ENCODE measurements around the gene ZNF653. TPM values are rescaled to one million over a fixed set of nuclear protein-coding genes. Genes with fewer than 3 reads are reported as not detected.
A peak's percentile ranks its signal among the peaks of the same experiment; 100 is the strongest.

ZNF653 gene
- total and polyA plus RNA-seq, 9 of the 15 experiments (the other 6 are each of a cell fraction or from before 2014, with no cell fraction given) = 1.6 to 8.0 (median 4.2) TPM; not detected in 2

DNA sequence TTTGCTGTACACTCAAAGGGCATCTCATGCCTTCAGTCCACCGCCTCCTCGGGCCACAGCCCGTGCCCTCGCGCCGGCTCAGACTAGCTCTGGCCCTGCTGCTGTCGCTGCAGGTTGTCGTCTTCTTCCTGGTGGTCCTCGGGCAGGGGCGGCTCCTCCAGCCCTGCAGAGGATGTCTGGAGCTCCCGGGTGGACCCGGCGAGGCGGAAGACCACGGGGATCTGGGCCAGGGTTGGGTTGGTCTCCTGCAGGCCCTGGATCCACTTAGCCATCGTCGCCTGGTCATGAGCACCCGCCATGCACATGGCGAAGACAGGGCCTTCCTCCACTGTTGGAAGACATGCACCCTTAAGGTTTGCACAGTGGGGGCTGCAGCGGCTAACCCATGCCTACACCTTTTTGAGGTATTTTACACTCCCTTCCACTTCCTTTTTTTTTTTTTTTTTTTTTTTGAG lies 489 bp upstream of the ZNF653 start (continued):
- peak; percentile 45; the same call in 1 of the 2 replicates for TF ChIP-seq ERF (CRISPR knock-in tag; IDR thresholded peaks at IDR 0.05)
- no peak for TF ChIP-seq ZBED1 (IDR thresholded peaks at IDR 0.05)
- TF ChIP-seq, protein P1, sequence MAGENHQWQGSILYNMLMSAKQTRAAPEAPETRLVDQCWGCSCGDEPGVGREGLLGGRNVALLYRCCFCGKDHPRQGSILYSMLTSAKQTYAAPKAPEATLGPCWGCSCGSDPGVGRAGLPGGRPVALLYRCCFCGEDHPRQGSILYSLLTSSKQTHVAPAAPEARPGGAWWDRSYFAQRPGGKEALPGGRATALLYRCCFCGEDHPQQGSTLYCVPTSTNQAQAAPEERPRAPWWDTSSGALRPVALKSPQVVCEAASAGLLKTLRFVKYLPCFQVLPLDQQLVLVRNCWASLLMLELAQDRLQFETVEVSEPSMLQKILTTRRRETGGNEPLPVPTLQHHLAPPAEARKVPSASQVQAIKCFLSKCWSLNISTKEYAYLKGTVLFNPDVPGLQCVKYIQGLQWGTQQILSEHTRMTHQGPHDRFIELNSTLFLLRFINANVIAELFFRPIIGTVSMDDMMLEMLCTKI (IDR thresholded peaks at IDR 0.05; ENCODE audit: partially characterized antibody) = no peak
- TF ChIP-seq ZNF589 (CRISPR knock-in tag; IDR thresholded peaks at IDR 0.05; ENCODE audit: low read depth) = no peak
- no peak for TF ChIP-seq CTCFL (IDR thresholded peaks at IDR 0.05; ENCODE audit: borderline replicate concordance, insufficient read depth, low read depth, low read length, poor library complexity, severe bottlenecking)
- TF ChIP-seq MBD2 (IDR thresholded peaks at IDR 0.05; ENCODE audit: borderline replicate concordance, low read depth) = no peak
- no peak for TF ChIP-seq ZNF707 (CRISPR knock-in tag; conservative IDR thresholded peaks at IDR 0.05)
- TF ChIP-seq, protein P2, sequence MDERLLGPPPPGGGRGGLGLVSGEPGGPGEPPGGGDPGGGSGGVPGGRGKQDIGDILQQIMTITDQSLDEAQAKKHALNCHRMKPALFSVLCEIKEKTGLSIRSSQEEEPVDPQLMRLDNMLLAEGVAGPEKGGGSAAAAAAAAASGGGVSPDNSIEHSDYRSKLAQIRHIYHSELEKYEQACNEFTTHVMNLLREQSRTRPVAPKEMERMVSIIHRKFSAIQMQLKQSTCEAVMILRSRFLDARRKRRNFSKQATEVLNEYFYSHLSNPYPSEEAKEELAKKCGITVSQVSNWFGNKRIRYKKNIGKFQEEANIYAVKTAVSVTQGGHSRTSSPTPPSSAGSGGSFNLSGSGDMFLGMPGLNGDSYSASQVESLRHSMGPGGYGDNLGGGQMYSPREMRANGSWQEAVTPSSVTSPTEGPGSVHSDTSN (CRISPR knock-in tag; IDR thresholded peaks at IDR 0.05; ENCODE audit: low read depth) = no peak
- TF ChIP-seq, protein P2 (tag; conservative IDR thresholded peaks at IDR 0.05; ENCODE audit: low read depth) = no peak
- 0 out of 2 replicates have a peak, but pooled peaks have one; percentile 16 for TF ChIP-seq OTX1 (CRISPR knock-in tag; IDR thresholded peaks at IDR 0.05)
- TF ChIP-seq POLR2A (conservative IDR thresholded peaks at IDR 0.05) = peak; percentile 11; the same call in 1 of the 2 replicates
- TF ChIP-seq FOXK1 (CRISPR knock-in tag; IDR thresholded peaks at IDR 0.05; ENCODE audit: borderline replicate concordance) = no peak
- TF ChIP-seq MAFG (tag; conservative IDR thresholded peaks at IDR 0.05) = no peak
- TF ChIP-seq IFI16 (CRISPR knock-in tag; IDR thresholded peaks at IDR 0.05) = no peak
- TF ChIP-seq BCL6 (CRISPR knock-in tag; IDR thresholded peaks at IDR 0.05) = no peak
- TF ChIP-seq ZNF76 (CRISPR knock-in tag; IDR thresholded peaks at IDR 0.05; ENCODE audit: borderline replicate concordance) = no peak
- TF ChIP-seq ZKSCAN1 (IDR thresholded peaks at IDR 0.05; ENCODE audit: low read depth, low read length) = no peak
- no peak for TF ChIP-seq HMG20A (CRISPR knock-in tag; conservative IDR thresholded peaks at IDR 0.05)
- no peak for TF ChIP-seq TBL1XR1 (IDR thresholded peaks at IDR 0.05; ENCODE audit: low read length in 2 of 2)
- no peak for TF ChIP-seq CREM (IDR thresholded peaks at IDR 0.05; ENCODE audit: low read depth)
- no peak for TF ChIP-seq PHF21A (IDR thresholded peaks at IDR 0.05; ENCODE audit: borderline replicate concordance, low read depth)
- no peak for TF ChIP-seq SREBF1 (IDR thresholded peaks at IDR 0.05; ENCODE audit: borderline replicate concordance, low read depth, low read length)
- no peak for TF ChIP-seq COPS2 (conservative IDR thresholded peaks at IDR 0.05)
- TF ChIP-seq MCM3 (IDR thresholded peaks at IDR 0.05) = no peak

All from K562 (cell line).